Measurements from ENCODE around the gene DNAJB9. TPM values are rescaled to one million over a fixed set of nuclear protein-coding genes. Genes with fewer than 3 reads are reported as not detected.

Gene DNAJB9
- total and polyA plus RNA-seq, 2 of the 13 experiments (the other 11 are each of a cell fraction or from before 2014, with no cell fraction given), result 8.6 to 16.4 TPM

DNA sequence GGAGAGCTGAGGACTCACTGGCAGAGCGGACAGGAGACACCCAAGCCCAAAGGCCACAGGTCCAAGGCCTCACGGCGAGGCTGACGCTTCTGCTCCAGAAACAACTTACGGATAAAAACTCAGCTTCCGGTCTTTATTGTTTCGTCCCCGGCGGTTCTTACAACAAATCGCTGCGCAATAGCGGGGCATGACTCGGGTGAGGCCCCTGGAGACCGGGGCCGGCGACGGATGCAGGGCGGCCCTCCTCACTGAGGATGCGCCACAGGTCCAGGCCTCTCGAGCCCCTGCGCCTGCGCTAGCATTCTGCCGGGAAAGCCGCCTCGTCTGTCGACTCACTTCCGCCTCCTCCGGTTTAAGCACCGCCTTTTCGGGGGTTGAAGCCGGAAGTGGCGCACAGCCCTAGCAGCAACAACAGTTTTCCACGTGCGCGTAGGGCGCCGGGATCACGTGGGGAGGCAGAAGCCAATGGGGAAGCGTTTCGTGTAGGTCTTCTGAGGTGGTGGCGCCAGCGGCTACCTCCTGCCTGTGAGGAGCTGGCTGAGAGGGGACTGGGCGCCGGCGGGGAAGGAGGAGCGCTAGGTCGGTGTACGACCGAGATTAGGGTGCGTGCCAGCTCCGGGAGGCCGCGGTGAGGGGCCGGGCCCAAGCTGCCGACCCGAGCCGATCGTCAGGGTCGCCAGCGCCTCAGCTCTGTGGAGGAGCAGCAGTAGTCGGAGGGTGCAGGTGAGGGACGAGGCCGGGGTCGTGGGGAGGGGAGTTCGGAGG lies at the start of gene DNAJB9, which contains the start of gene THAP5 (continued):
- TF ChIP-seq, protein P1, sequence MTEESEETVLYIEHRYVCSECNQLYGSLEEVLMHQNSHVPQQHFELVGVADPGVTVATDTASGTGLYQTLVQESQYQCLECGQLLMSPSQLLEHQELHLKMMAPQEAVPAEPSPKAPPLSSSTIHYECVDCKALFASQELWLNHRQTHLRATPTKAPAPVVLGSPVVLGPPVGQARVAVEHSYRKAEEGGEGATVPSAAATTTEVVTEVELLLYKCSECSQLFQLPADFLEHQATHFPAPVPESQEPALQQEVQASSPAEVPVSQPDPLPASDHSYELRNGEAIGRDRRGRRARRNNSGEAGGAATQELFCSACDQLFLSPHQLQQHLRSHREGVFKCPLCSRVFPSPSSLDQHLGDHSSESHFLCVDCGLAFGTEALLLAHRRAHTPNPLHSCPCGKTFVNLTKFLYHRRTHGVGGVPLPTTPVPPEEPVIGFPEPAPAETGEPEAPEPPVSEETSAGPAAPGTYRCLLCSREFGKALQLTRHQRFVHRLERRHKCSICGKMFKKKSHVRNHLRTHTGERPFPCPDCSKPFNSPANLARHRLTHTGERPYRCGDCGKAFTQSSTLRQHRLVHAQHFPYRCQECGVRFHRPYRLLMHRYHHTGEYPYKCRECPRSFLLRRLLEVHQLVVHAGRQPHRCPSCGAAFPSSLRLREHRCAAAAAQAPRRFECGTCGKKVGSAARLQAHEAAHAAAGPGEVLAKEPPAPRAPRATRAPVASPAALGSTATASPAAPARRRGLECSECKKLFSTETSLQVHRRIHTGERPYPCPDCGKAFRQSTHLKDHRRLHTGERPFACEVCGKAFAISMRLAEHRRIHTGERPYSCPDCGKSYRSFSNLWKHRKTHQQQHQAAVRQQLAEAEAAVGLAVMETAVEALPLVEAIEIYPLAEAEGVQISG (CRISPR knock-in tag; IDR thresholded peaks at IDR 0.05), result peak; percentile 89
- no peak for TF ChIP-seq CEBPG (CRISPR knock-in tag; IDR thresholded peaks at IDR 0.05)
- TF ChIP-seq, protein P2, sequence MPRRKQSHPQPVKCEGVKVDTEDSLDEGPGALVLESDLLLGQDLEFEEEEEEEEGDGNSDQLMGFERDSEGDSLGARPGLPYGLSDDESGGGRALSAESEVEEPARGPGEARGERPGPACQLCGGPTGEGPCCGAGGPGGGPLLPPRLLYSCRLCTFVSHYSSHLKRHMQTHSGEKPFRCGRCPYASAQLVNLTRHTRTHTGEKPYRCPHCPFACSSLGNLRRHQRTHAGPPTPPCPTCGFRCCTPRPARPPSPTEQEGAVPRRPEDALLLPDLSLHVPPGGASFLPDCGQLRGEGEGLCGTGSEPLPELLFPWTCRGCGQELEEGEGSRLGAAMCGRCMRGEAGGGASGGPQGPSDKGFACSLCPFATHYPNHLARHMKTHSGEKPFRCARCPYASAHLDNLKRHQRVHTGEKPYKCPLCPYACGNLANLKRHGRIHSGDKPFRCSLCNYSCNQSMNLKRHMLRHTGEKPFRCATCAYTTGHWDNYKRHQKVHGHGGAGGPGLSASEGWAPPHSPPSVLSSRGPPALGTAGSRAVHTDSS (CRISPR knock-in tag; conservative IDR thresholded peaks at IDR 0.05), result no peak
- TF ChIP-seq ZNF558 (CRISPR knock-in tag; IDR thresholded peaks at IDR 0.05; ENCODE audit: borderline replicate concordance), result peak; percentile 75; the same call in 1 of the 2 replicates
- TF ChIP-seq NR3C1 (CRISPR knock-in tag; IDR thresholded peaks at IDR 0.05), result no peak
- TF ChIP-seq MTA3 (CRISPR knock-in tag; IDR thresholded peaks at IDR 0.05), result no peak
- TF ChIP-seq, protein P3, sequence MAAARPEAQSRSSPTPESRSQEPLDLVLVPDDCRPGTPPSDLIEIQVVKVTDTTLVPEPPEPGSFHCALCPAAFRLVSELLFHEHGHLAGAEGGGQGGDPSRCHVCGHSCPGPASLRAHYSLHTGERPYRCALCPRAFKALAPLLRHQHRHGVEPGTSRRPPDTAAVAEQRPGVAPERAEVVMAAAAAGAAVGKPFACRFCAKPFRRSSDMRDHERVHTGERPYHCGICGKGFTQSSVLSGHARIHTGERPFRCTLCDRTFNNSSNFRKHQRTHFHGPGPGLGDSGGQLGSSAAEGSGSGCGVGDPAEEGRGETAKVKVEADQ (CRISPR knock-in tag; IDR thresholded peaks at IDR 0.05; ENCODE audit: borderline replicate concordance), result no peak
- TF ChIP-seq ZBTB7A (CRISPR knock-in tag; IDR thresholded peaks at IDR 0.05), result peak; percentile 77; the same call in 1 of the 2 replicates
- peak; percentile 97 for TF ChIP-seq RBFOX2 (IDR thresholded peaks at IDR 0.05; ENCODE audit: low read depth, low read length)
- peak; percentile 83 for TF ChIP-seq POLR2AphosphoS5 (IDR thresholded peaks at IDR 0.05; ENCODE audit: low read depth, low read length)
- TF ChIP-seq SP5 (CRISPR knock-in tag; IDR thresholded peaks at IDR 0.05; ENCODE audit: borderline replicate concordance, low read depth), result no peak
- no peak for TF ChIP-seq HHEX (CRISPR knock-in tag; IDR thresholded peaks at IDR 0.05)
- no peak for TF ChIP-seq IKZF1 (IDR thresholded peaks at IDR 0.05)
- TF ChIP-seq ZNF264 (CRISPR knock-in tag; IDR thresholded peaks at IDR 0.05), result no peak
- TF ChIP-seq ZIK1 (CRISPR knock-in tag; IDR thresholded peaks at IDR 0.05; ENCODE audit: borderline replicate concordance, low read depth), result peak; percentile 89; the same call in 1 of the 2 replicates
- TF ChIP-seq, protein P4, sequence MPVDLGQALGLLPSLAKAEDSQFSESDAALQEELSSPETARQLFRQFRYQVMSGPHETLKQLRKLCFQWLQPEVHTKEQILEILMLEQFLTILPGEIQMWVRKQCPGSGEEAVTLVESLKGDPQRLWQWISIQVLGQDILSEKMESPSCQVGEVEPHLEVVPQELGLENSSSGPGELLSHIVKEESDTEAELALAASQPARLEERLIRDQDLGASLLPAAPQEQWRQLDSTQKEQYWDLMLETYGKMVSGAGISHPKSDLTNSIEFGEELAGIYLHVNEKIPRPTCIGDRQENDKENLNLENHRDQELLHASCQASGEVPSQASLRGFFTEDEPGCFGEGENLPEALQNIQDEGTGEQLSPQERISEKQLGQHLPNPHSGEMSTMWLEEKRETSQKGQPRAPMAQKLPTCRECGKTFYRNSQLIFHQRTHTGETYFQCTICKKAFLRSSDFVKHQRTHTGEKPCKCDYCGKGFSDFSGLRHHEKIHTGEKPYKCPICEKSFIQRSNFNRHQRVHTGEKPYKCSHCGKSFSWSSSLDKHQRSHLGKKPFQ (CRISPR knock-in tag; IDR thresholded peaks at IDR 0.05; ENCODE audit: insufficient replicate concordance), result peak; percentile 95
- TF ChIP-seq ZSCAN12 (CRISPR knock-in tag; IDR thresholded peaks at IDR 0.05), result no peak; the same call in 1 of the 2 replicates
- TF ChIP-seq GABPA (IDR thresholded peaks at IDR 0.05; ENCODE audit: low read depth, low read length), result peak; percentile 92
- TF ChIP-seq GABPA (CRISPR knock-in tag; IDR thresholded peaks at IDR 0.05; ENCODE audit: low read depth), result peak; percentile 98
- TF ChIP-seq ZNF724P (CRISPR knock-in tag; IDR thresholded peaks at IDR 0.05; ENCODE audit: borderline replicate concordance), result peak; percentile 90; the same call in 1 of the 2 replicates
- no peak for TF ChIP-seq NONO (IDR thresholded peaks at IDR 0.05)
- TF ChIP-seq NONO (CRISPR knock-in tag; conservative IDR thresholded peaks at IDR 0.05), result peak; percentile 98
- peak; percentile 91; the same call in 1 of the 2 replicates for TF ChIP-seq TGIF2 (CRISPR knock-in tag; IDR thresholded peaks at IDR 0.05)
- peak; percentile 67; the same call in 1 of the 2 replicates for TF ChIP-seq GTF2F1 (IDR thresholded peaks at IDR 0.05; ENCODE audit: low read length)
- TF ChIP-seq ZNF335 (CRISPR knock-in tag; IDR thresholded peaks at IDR 0.05), result 0 out of 2 replicates have a peak, but pooled peaks have one; percentile 25
- peak; percentile 54; the same call in 1 of the 2 replicates for TF ChIP-seq SMAD3 (CRISPR knock-in tag; IDR thresholded peaks at IDR 0.05)
